Activated naive CD4-positive, alpha-beta T cell treated with anti-CD3 and anti-CD28 coated beads, Interleukin-2, amount 50 U/mL, for 72 hours (primary cell): ENCODE measurements around the gene EFR3B. TPM values are rescaled to one million over a fixed set of nuclear protein-coding genes. Genes with fewer than 3 reads are reported as not detected.
A peak's percentile ranks its signal among the peaks of the same experiment; 100 is the strongest.

Source experiments
- ATAC-seq, 2 donors: fragments of 150-1000 bp; cut with Tn5 transposase; 2 replicates each; pipeline ENCODE4 v1.10.0; 2021; ENCODE audit warnings: mild to moderate bottlenecking in 2 of 2, moderate library complexity in 2 of 2
- DNase-seq, 2 donors: peaks; one replicate each; pipeline ENCODE4 v3.0.0; 2021 to 2022; ENCODE audit warnings: low spot score in 2 of 2
- H3K27ac Mint-ChIP-seq, 2 donors: one replicate each; pipeline ENCODE4 v1.8.0; 2022; ENCODE audit warnings: mild to moderate bottlenecking in 2 of 2, mixed read lengths in 2 of 2
- H3K36me3 Mint-ChIP-seq, 2 donors: one replicate each; pipeline ENCODE4 v1.8.0; 2022; ENCODE audit warnings: mixed read lengths in 2 of 2
- H3K9me3 Mint-ChIP-seq, 2 donors: one replicate each; pipeline ENCODE4 v1.8.0; 2022; ENCODE audit warnings: mixed read lengths in 2 of 2
- total RNA-seq, 2 donors: library from RNA; stranded (reverse); gene quantifications; one replicate each; pipeline ENCODE4 v1.2.3, GENCODE V29; 2022

Gene EFR3B
- total RNA-seq, 2 donors from 2014 or later = 0.43 to 1.2 TPM

DNA sequence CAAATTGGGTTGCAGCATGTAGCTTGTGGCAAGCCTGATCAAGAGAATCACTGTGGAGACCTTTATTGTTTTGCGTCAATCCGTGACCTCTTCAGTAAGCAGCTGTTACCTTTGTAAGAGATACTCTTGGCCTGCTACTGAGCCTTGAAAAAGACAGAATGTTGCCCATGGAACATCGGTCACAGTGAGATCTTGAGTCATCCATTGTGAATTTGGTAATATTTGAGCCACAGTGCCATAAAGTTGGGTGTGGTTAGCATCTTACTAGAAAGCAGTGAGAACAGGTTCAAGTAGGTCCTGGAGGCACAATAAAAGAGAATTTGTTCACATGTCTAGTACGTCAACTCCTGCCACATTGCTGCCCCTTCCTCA is 12.7 kb upstream of the EFR3B start:
- H3K27ac Mint-ChIP-seq = no peak overlapping the region
- H3K36me3 Mint-ChIP-seq = no peaks in the 10 kb centered on the region
- DNase-seq (no peak), ATAC-seq (no peak)
- H3K9me3 Mint-ChIP-seq = peaks cover 0 to 5% of the 10 kb centered on the region in 2 donors

DNA sequence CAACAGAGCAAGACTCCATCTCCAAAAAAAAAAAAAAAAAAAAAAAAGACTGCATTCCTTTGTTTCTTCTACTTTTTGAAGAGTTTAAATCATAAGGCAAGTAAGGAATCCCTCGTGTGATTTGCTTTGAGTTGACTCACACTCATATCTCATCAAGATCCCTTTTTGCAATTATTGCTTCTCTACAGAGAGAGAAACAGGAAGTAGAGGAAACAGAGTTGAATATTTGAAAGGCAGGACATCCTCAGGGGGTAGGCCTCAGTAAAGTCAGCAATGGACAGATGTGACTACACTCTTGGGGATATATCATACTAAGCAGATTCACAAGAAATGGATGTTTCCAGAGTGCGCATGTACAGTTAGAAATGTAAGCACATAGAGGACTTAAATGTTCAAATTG is 11.2 kb upstream of the EFR3B start:
- peaks cover 0 to 6% of the 10 kb centered on the region in 2 donors for H3K9me3 Mint-ChIP-seq
- ATAC-seq (no peak), DNase-seq (no peak)
- no peak overlapping the region for H3K27ac Mint-ChIP-seq
- H3K36me3 Mint-ChIP-seq = no peaks in the 10 kb centered on the region

DNA sequence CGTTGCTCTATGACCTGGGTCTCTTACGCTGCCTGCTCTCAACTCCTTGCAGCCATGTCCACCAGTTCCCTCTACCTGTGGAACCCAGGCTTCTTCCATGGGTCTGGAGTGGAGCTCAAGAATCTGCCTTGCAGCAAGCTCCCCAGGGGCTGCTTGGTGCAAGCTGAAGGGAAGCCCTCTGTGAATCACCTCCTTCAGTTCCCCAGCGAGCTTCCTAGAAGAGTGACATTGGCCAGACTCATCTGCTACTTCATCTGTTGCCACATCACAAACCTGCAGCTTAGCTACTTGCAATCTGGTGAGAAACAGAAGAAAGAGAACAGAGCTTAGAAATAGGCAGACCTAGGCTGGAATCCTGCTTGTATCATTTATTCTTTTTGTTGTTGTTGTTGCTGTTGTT is 9.8 kb upstream of the EFR3B start:
- ATAC-seq (no peak), DNase-seq (no peak)
- Mint-ChIP-seq H3K36me3 (no peaks in the 10 kb centered on the region), H3K27ac (no peak overlapping the region), H3K9me3 (peaks cover 0 to 6% of the 10 kb centered on the region in 2 donors)

DNA sequence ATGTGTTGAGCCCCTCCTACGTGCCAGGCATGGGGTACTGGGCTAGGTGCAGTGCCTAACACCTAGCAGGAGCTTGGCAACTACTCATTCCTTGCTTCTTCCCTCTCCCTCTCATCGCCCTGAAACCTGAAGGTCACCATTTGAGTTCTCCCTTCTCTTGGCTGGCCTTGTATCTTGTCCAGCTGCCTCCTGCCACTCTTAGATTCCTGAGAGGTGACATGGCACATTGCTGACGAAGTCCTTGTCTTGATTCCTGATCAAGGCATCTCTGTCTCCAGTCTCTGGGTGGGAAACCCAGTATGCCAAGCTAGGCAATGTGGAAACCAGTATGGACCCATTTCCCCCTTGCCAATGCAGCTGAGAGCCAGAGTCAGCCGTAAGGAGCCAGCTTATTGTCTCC is 9.0 kb upstream of the EFR3B start:
- no peak for DNase-seq
- Mint-ChIP-seq H3K27ac (no peak overlapping the region), H3K9me3 (peaks cover 0 to 6% of the 10 kb centered on the region in 2 donors), H3K36me3 (no peaks in the 10 kb centered on the region)
- no peak for ATAC-seq

DNA sequence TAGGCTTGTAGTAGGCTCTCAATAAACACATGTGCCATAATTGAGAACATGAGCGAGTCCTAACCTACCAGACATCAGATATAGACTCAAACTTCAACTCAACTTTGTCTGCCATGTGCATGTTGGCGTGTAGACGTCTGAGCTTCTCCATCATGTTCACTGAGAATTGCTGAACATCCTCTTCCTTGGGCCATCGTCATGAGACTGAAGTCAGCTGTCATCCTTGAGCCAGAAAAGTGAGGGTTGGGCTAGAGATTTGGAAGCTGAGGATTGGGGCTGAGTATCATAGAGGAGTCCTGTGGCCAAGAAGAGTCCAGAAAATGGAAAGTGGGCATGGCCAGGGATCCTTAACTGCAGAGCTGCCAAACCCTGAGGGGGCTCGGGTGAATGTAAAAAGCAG is 7.8 kb upstream of the EFR3B start:
- Mint-ChIP-seq H3K27ac (no peak overlapping the region), H3K36me3 (no peaks in the 10 kb centered on the region), H3K9me3 (peaks cover 0 to 6% of the 10 kb centered on the region in 2 donors)
- DNase-seq = no peak
- no peak for ATAC-seq

DNA sequence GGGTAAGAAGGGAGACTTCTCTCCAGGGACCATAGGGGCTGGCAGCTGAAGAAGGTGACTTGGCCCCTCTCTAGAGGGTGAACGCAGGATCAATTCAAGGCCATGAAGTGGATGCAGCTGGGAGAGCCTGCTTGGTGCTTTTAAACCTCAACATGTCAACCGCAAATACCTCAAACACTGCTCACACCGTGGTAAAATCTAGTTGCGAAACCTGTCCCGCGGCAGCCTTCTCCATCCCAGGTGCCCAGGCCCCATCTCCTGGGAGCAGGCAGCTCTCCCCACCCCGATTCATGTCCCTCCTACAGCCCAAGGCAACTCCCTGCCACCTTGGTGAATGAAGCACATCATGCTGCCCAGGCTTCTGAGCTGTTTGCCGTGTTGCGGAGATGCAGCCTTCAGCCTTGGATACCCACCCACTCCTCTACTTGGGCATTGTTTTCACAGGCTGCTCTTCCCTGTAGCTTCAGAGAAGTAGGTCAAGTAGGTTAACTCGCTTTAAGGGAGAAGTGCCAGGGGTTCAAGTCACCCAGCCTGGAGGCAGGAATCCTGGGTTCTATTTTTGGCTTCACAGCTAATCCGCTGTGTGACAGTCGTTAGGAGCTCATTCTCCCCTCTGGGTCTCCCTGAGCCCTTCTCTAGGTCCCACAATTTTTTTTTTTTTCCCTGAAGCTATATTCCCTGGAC is 6.2 kb upstream of the EFR3B start:
- Mint-ChIP-seq H3K27ac (no peak overlapping the region), H3K36me3 (no peaks in the 10 kb centered on the region), H3K9me3 (peaks cover 0 to 6% of the 10 kb centered on the region in 2 donors)
- DNase-seq = no peak
- no peak for ATAC-seq

DNA sequence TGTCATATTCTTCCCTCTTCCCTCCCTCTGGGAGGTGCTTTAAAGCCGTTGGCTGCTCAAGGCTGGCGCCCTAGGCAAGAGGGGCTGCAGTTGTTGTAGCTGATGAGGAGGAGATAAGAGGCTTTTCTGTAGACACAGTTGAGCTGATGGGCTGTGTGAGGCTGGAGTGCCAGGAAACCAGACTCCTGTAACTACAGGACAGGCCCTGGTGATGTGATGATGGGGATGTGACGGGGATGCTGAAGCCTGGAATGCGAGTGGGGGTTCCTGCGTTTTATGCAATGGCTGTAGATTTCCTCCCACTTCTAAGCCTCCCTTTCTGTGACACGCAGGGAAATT is 5.7 kb upstream of the EFR3B start:
- no peak overlapping the region for H3K27ac Mint-ChIP-seq
- no peak for DNase-seq
- H3K36me3 Mint-ChIP-seq = no peaks in the 10 kb centered on the region
- H3K9me3 Mint-ChIP-seq = peaks cover 0 to 6% of the 10 kb centered on the region in 2 donors
- ATAC-seq = no peak

DNA sequence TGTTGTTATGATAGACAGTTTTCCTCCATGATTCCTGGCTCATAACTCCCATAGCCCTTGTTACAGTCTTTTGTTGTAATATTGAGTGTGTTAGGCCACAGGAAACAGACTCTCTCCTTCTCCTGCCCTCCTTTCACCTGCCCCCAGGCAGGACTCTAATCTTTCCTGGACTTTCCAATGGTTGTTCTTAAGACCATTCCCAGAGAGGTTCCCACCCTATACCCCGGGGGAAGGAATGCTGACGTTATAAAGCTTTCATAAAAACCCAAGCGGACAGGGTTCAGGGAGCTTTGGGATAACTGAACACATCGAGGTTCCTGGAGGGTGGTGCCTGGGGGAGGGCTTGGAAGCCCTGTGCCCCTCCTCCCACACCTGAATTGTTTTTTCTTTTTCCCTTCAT is 2.8 kb upstream of the EFR3B start:
- Mint-ChIP-seq H3K9me3 (peaks cover 0 to 2% of the 10 kb centered on the region in 2 donors), H3K36me3 (no peaks in the 10 kb centered on the region), H3K27ac (no peak overlapping the region)
- ATAC-seq = no peak
- no peak for DNase-seq

DNA sequence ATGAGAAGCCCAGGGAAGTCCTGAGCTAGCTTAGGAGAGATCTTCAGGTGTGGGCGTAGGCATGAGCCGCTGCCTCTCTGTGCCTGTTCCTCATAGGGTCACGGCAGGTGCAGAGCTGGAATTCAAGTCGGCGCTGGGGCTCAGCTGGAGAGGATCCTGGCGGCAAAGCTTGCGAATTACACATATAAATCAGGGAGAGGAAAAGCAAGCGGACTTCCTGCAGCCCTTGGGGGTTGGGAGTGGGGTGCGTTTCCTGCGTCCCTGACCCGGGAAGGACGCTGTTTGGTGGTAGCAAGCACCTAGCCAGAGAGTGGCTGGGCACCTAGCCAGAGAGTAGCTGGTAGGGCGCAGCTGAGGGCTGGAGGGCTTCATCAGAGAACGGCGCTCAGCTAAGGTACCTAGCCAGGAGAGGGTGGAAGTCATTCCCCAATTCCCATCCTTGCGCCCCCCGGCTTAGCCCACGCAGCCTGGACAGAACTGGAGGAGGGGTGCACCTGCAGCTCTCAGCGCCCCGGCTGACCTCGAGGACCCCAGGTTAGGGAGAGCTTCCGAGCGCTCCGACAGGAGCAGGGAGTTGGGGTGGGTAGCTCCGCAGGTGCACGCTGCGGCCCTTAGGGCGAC is 459 bp upstream of the EFR3B start:
- Mint-ChIP-seq H3K36me3 (no peaks in the 10 kb centered on the region), H3K27ac (no peak overlapping the region), H3K9me3 (no peaks in the 10 kb centered on the region)
- ATAC-seq (peak; percentile 0 to 1), DNase-seq (peak in 1 of 2 donors; percentile 21)

DNA sequence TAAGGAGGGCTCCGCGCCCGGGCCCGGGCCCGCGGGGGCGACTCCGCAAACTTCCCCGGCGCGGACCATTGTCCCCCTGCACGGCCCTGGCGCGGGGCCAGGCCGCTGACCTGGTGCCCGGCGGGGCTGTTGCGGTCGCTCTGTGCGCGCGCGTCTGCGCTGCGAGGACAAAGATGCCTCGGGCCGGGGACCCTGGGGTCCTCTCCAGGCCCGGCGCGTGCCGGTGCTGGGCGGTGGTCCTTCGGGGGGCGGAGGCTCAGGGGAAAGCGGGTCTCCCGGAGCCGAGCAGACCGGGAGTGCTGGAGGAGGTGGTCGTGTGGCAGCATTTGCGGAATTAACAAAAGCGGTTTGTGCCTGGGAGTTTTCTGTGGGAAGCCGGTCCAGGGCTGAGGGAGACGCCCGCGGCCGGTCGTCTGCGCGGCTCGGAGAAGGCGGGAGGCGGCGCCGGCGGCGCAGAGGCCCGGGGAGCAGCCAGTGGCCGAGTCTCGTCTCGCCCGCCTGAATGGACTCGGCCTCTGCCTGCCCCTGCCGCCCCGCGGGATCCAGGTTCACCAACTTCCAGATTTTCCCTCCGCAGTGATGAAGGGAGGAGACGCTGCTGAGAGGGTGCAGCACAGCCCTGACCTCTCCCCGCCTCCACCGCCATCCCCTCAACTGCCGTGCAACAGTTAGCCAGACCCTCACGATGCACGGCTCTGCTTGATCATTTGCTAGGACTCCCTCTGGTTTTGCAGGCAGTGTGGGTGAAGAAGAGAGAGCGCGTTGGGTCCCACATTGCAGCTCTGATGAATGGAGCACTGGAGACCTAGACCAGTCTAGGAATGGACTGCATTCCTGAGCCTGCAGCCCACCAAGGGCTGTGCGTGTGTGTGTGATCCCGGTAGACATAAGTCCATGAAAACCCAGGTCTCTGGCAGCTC is 705 bp downstream of the EFR3B start:
- peak in 1 of 2 donors; percentile 20 for DNase-seq
- Mint-ChIP-seq H3K9me3 (no peaks in the 10 kb centered on the region), H3K27ac (no peak overlapping the region), H3K36me3 (no peaks in the 10 kb centered on the region)
- ATAC-seq = peak in 1 of 2 donors; percentile 0

DNA sequence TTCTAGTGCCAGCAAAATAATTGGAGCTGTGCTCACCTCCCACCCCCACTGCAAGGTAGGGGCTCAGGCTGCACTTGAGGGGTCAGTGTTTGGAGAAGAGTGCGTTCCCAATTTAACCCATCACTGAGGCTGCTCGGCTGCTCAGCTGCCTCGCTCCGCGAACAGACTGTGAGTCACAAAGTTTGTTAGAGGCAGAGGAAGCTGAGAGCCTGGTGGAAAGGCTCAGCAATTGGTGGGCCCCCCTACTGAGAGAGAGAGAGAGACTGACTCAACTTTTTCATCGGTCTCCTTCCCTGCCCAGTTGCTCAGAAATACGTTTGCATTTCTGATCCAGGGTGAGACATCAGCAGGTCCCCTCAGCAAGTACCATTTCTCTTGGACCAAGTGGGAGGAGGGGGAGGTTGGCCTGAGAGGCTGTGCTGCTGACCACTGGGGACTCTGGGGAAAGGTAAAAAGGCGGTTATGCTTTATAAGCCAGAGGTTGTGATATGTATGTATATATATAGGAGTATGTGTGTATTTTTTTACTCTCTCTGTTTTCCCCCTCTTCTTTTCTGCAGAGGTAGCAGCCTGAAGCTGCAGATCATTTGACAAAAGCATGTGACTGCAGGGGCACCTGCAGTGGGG is 1.5 kb downstream of the EFR3B start:
- H3K9me3 Mint-ChIP-seq = no peaks in the 10 kb centered on the region
- peak; percentile 36 to 64 for ATAC-seq
- peak overlapping the region in 1 of 2 donors; percentile 14 for H3K27ac Mint-ChIP-seq
- no peaks in the 10 kb centered on the region for H3K36me3 Mint-ChIP-seq
- peak in 1 of 2 donors; percentile 52 for DNase-seq

DNA sequence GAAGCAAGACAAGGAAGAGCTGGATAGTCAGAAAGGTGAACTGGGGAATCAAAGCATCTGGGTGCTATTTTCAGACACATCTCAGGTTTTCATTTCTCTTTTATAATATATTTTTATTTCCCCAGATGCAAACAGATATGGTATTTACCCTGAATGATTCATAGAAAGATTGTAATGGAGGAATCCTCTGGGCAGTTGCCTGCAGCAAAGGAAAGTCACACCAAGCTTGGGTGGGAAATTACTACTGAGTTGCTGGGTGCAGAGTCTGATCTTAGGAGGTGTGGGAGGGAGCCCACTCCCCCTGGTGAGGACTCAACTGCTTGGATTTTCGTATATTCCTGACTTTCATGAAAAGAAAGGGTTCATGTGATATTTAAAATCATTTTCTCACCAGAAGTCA is 2.1 kb downstream of the EFR3B start:
- Mint-ChIP-seq H3K9me3 (no peaks in the 10 kb centered on the region), H3K27ac (no peak overlapping the region), H3K36me3 (no peaks in the 10 kb centered on the region)
- DNase-seq (no peak), ATAC-seq (no peak)

DNA sequence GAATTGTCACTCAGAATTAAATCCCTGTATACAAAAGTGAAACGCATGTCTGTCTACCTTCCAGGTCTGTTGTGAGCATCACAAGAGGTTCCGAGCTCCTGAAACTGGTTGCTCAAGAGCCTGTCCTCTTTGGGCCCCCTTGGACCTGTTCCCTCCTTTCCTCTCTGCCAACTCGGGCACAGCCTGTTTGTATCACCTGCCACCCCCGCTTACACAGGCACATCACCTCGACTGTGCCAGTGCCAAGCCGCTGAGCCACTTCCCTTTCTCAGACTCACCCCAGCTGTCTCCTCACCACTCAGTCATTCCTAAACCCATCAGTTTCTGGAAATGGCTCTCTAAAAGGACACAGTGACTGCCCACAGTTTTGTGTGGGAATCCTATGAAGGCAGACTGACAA is 3.1 kb downstream of the EFR3B start:
- H3K9me3 Mint-ChIP-seq = no peaks in the 10 kb centered on the region
- DNase-seq (peak in 1 of 2 donors; percentile 9), ATAC-seq (peak in 1 of 2 donors; percentile 14)
- no peaks in the 10 kb centered on the region for H3K36me3 Mint-ChIP-seq
- no peak overlapping the region for H3K27ac Mint-ChIP-seq

DNA sequence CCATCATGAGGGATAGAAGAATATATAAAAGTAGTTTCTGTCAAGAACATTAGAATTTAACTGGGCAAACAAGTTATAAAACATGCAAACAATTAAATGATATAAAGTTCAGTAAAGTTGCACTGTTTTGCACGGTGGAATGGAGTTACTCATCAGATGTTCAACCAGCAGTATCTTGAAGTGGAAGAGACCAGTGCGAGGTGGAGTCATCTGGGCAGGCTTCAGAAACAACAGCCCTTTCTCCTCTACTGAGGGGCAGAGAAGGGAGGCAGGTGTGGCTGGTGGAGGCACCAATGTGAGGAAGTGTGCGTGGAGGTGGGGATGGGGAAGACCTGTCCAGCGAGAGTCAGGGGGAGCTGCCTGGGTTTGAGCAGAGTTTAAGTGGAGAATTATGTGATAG is 7.5 kb downstream of the EFR3B start:
- ATAC-seq (no peak), DNase-seq (no peak)
- Mint-ChIP-seq H3K9me3 (no peaks in the 10 kb centered on the region), H3K36me3 (no peaks in the 10 kb centered on the region), H3K27ac (peak overlapping the region in 1 of 2 donors; percentile 4)

DNA sequence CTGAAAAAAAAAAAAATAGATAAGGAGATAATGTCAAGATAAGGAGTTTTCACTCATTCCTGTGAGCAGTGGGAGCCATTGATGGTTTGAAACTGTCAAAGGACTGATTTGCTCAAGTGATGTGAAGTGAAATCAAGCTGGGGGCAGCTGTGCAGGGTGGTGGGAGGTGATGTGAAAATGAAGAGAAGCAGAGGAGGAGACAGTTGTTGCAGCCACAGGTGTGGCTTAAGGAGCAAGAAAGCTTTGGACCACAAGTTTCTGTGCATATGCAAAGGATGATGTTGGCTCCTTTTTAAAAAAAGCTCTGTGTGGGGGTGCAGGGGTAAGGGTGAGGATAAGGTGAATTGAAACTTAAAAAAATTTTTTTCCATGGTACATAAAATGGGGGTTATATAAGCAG is 8.3 kb downstream of the EFR3B start:
- DNase-seq (no peak), ATAC-seq (no peak)
- H3K36me3 Mint-ChIP-seq = no peaks in the 10 kb centered on the region
- H3K9me3 Mint-ChIP-seq = no peaks in the 10 kb centered on the region
- no peak overlapping the region for H3K27ac Mint-ChIP-seq

DNA sequence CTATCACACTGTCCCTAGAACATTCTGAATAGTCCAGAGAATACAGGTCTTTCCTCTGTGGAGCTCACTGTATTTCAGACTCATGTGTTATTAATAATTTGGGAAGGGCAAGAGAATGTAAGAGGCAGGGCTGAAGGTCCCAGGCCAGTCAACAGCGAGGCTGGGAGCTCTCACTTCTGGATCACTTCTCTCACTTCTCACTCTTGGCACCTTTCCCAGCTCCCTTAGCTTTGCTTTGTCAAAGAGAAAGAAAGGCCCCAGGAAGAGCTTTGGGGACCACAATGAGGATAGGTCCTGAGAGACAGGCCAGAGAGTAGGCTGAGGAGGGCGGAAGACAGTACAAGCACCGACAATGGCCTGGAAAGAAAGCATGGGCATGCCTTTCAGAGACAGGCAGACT is 11.2 kb downstream of the EFR3B start:
- Mint-ChIP-seq H3K9me3 (no peaks in the 10 kb centered on the region), H3K36me3 (no peaks in the 10 kb centered on the region), H3K27ac (peak overlapping the region in 1 of 2 donors; percentile 87)
- ATAC-seq = no peak
- no peak for DNase-seq

DNA sequence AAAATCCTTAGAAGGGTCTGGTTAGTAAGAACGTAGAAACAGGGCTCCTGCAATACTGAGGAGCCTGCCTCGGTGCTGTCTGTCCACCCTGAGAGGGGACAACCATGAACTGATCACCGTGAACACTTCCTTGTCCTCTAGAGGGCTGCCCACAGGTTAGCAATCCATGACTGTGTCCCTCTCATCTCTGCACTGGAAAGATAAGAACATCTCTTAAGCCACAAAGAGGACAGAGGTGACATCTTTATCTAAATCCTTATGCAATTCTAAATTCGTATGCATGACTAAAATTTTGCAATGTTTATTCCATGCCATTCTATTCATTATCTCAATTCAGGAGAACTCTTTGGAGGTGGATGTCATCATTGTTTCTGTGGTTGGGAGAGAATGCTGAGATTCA is 12.8 kb downstream of the EFR3B start:
- Mint-ChIP-seq H3K36me3 (no peaks in the 10 kb centered on the region), H3K9me3 (no peaks in the 10 kb centered on the region), H3K27ac (no peak overlapping the region)
- no peak for DNase-seq
- ATAC-seq = no peak
